Measurements from ENCODE around the gene LRRFIP2. TPM values are rescaled to one million over a fixed set of nuclear protein-coding genes. Genes with fewer than 3 reads are reported as not detected.
A peak's percentile ranks its signal among the peaks of the same experiment; 100 is the strongest.

The LRRFIP2 gene
- total RNA-seq, 1 experiment from 2014 or later: 47.1 TPM

DNA sequence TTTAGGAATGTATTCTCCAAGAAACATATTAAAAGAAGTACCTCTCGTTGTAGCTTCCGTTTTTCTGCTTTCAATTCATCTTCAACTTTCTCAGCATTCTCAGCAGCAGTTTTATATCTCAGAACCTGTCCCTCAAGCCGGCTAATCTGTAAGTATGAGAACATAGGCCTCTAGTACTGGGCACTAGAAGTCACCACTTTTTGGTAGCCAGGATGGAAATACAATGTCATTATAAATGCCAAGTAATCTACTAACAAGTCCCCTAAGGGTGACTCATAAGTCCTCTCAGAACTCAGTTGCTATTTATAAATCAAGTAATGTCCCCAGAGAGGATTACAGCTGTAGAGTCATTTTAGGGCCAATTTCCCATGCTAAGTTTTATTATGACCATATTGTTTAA, 120.0 kb downstream of the LRRFIP2 start:
- Mint-ChIP-seq H3K27ac (ENCODE audit: unreplicated experiment) (no peak overlapping the region), H3K4me1 (ENCODE audit: low read depth, unreplicated experiment) (no peaks in the 10 kb centered on the region), H3K4me3 (ENCODE audit: unreplicated experiment) (no peak overlapping the region), H3K27me3 (ENCODE audit: insufficient read depth, unreplicated experiment) (no peaks in the 10 kb centered on the region), H3K9me3 (ENCODE audit: unreplicated experiment) (no peaks in the 10 kb centered on the region), H3K36me3 (ENCODE audit: insufficient read depth, unreplicated experiment) (peaks cover 70% of the 10 kb centered on the region)
- no peaks in the 10 kb centered on the region for H3K9me3 ChIP-seq
- H3K36me3 ChIP-seq (ENCODE audit: control insufficient read depth, insufficient read depth, low read length): no peaks in the 10 kb centered on the region; the same call in 1 of the 2 replicates
- ChIA-PET CTCF (no interaction called here), POLR2A (no interaction called here)
- H3K27me3 ChIP-seq (replicated peaks; ENCODE audit: control insufficient read depth, insufficient read depth, low read length): no peaks in the 10 kb centered on the region
- H3K4me3 ChIP-seq (ENCODE audit: low read depth, low read length): no peak overlapping the region
- no peak for DNase-seq
- no peak for TF ChIP-seq CTCF (IDR thresholded peaks at IDR 0.05; ENCODE audit: insufficient read depth in 1 of 2, low read depth in 1 of 2, low read length in 1 of 2, severe bottlenecking in 1 of 2, unreplicated experiment in 1 of 2)
- intact Hi-C loops (cut with micrococcal nuclease; ENCODE audit: unreplicated experiment): no loop called here
- no TSS peak for BruUV-seq (replicated peaks)
- no peaks in the 10 kb centered on the region for H3K4me1 ChIP-seq

DNA sequence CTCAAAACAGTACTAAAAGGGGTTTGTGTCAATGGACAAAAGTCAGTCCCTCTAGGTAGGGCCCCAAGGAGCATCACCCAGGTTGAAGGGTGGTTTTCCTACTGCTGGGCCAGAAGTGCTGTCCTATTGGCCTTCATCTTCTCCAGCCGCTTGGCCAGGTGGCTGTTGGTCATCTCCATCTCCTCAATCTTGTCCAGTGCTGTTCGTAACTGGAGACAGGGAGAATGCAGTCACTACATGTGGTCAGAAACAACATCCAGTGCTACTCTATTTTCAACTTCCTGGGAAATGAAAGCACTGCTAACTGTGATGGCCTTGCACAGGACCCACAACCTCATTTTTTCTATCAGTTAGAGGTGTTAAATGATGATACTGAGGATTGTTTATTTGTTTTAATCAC, 120.6 kb downstream of the LRRFIP2 start:
- H3K36me3 Mint-ChIP-seq (ENCODE audit: insufficient read depth, unreplicated experiment): peaks cover 73% of the 10 kb centered on the region
- POLR2A ChIA-PET: no interaction called here

GRCh38 chr3:37053337-37053736, 121.0 kb downstream of the LRRFIP2 start:
- Histone ChIP-seq H3K9me3 (no peaks in the 10 kb centered on the region), H3K36me3 (ENCODE audit: control insufficient read depth, insufficient read depth, low read length) (no peaks in the 10 kb centered on the region; the same call in 1 of the 2 replicates), H3K4me3 (ENCODE audit: low read depth, low read length) (no peak overlapping the region), H3K27me3 (replicated peaks; ENCODE audit: control insufficient read depth, insufficient read depth, low read length) (no peaks in the 10 kb centered on the region), H3K4me1 (no peaks in the 10 kb centered on the region)
- TF ChIP-seq CTCF (IDR thresholded peaks at IDR 0.05; ENCODE audit: insufficient read depth in 1 of 2, low read depth in 1 of 2, low read length in 1 of 2, severe bottlenecking in 1 of 2, unreplicated experiment in 1 of 2): no peak
- BruUV-seq (replicated peaks): TSS peak; percentile 79
- ChIA-PET POLR2A (no interaction called here), CTCF (no interaction called here)
- intact Hi-C loops (cut with micrococcal nuclease; ENCODE audit: unreplicated experiment): no loop called here
- no peak overlapping the region for H3K27ac Mint-ChIP-seq (ENCODE audit: unreplicated experiment)
- no peaks in the 10 kb centered on the region for H3K9me3 Mint-ChIP-seq (ENCODE audit: unreplicated experiment)
- no peaks in the 10 kb centered on the region for H3K27me3 Mint-ChIP-seq (ENCODE audit: insufficient read depth, unreplicated experiment)
- no peaks in the 10 kb centered on the region for H3K4me1 Mint-ChIP-seq (ENCODE audit: low read depth, unreplicated experiment)
- no peak overlapping the region for H3K4me3 Mint-ChIP-seq (ENCODE audit: unreplicated experiment)
- peaks cover 73% of the 10 kb centered on the region for H3K36me3 Mint-ChIP-seq (ENCODE audit: insufficient read depth, unreplicated experiment)
- DNase-seq: no peak

More for the DNA sequence above, 120.6 kb downstream of the LRRFIP2 start:
- no peaks in the 10 kb centered on the region; the same call in 1 of the 2 replicates for H3K36me3 ChIP-seq (ENCODE audit: control insufficient read depth, insufficient read depth, low read length)
- no peak for DNase-seq
- Mint-ChIP-seq H3K9me3 (ENCODE audit: unreplicated experiment) (no peaks in the 10 kb centered on the region), H3K27ac (ENCODE audit: unreplicated experiment) (no peak overlapping the region), H3K4me3 (ENCODE audit: unreplicated experiment) (no peak overlapping the region), H3K27me3 (ENCODE audit: insufficient read depth, unreplicated experiment) (no peaks in the 10 kb centered on the region), H3K4me1 (ENCODE audit: low read depth, unreplicated experiment) (no peaks in the 10 kb centered on the region)
- no peaks in the 10 kb centered on the region for H3K9me3 ChIP-seq
- no TSS peak for BruUV-seq (replicated peaks)
- H3K27me3 ChIP-seq (replicated peaks; ENCODE audit: control insufficient read depth, insufficient read depth, low read length): no peaks in the 10 kb centered on the region
- CTCF ChIA-PET: no interaction called here
- no peak for TF ChIP-seq CTCF (IDR thresholded peaks at IDR 0.05; ENCODE audit: insufficient read depth in 1 of 2, low read depth in 1 of 2, low read length in 1 of 2, severe bottlenecking in 1 of 2, unreplicated experiment in 1 of 2)
- intact Hi-C loops (cut with micrococcal nuclease; ENCODE audit: unreplicated experiment): no loop called here
- no peak overlapping the region for H3K4me3 ChIP-seq (ENCODE audit: low read depth, low read length)
- H3K4me1 ChIP-seq: no peaks in the 10 kb centered on the region

Measured in Caco-2 (cell line).